Panc1 (cell line): Measurements from ENCODE around the gene CSKMT. TPM values are rescaled to one million over a fixed set of nuclear protein-coding genes. Genes with fewer than 3 reads are reported as not detected.

Experiments used
- ATAC-seq: fragments of 200-7000 bp; cut with Tn5 transposase; 2 replicates; pipeline ENCODE4 v1.9.1; 2020; ENCODE audit warnings: mild to moderate bottlenecking, moderate library complexity
- BruUV-seq: library from RNA; stranded (reverse); fragments of 400-500 nt; replicated peaks from 2 replicates; lab custom pipeline; 2021; lab: Mats Ljungman, UMichigan
- CTCF ChIA-PET: fragments of 300-600 bp; sonication (Branson Sonifier 250); formaldehyde crosslinking; loops from one replicate; lab custom pipeline; 2022; ENCODE audit warnings: antibody characterized with exemption; lab: Charles Lee
- POLR2A ChIA-PET: fragments of 300-600 bp; sonication (Branson Sonifier 250); formaldehyde crosslinking; loops from one replicate; lab custom pipeline; 2022; ENCODE audit warnings: antibody characterized with exemption; lab: Charles Lee
- DNase-seq: peaks from one replicate; pipeline ENCODE4 v3.0.0-alpha.2; 2010; ENCODE audit warnings: low read depth, low spot score
- H3K27ac ChIP-seq: 2 replicates; pipeline ENCODE4 v1.5.1; 2011; ENCODE audit warnings: mild to moderate bottlenecking, low read length, inconsistent platforms
- H3K27me3 ChIP-seq: fragments of 200-500 bp; sonication (Bioruptor generic); 2 replicates; pipeline ENCODE4 v1.6.0; 2014; ENCODE audit warnings: low read length, inconsistent platforms; ENCODE audit not compliant: control insufficient read depth, insufficient read depth
- H3K36me3 ChIP-seq: fragments of 200-500 bp; sonication (Bioruptor generic); 2 replicates; pipeline ENCODE4 v1.5.1; 2014; ENCODE audit warnings: inconsistent platforms, mild to moderate bottlenecking, low read length, moderate library complexity; ENCODE audit not compliant: control insufficient read depth, insufficient read depth
- H3K4me1 ChIP-seq: 2 replicates; pipeline ENCODE4 v1.5.1; 2011; ENCODE audit warnings: inconsistent platforms, mild to moderate bottlenecking, low read length, moderate library complexity; ENCODE audit not compliant: control insufficient read depth, insufficient read depth
- H3K4me3 ChIP-seq, 2 experiments: 2 replicates each; pipeline ENCODE4 v1.5.1; 2011 to 2012; ENCODE audit warnings: low read depth in 2 of 2, low read length in 2 of 2, mild to moderate bottlenecking in 2 of 2, inconsistent platforms in 1 of 2, moderate library complexity in 1 of 2
- H3K9me3 ChIP-seq: fragments of 200-500 bp; sonication (Bioruptor generic); 2 replicates; pipeline ENCODE4 v1.5.1; 2014; ENCODE audit warnings: low read depth, mild to moderate bottlenecking, inconsistent platforms, low read length, moderate library complexity; ENCODE audit not compliant: control insufficient read depth, insufficient read depth
- POLR2AphosphoS5 ChIP-seq: IDR thresholded peaks from 2 replicates; pipeline ENCODE4 v1.6.1; 2012; ENCODE audit warnings: mild to moderate bottlenecking, low read depth, low read length, moderate library complexity
- SIN3A ChIP-seq: IDR thresholded peaks from 2 replicates; pipeline ENCODE4 v1.6.1; 2012; ENCODE audit warnings: low read depth, mild to moderate bottlenecking, low read length, moderate library complexity, borderline replicate concordance; ENCODE audit not compliant: insufficient read depth
- TCF7L2 ChIP-seq: IDR thresholded peaks from 2 replicates; pipeline ENCODE4 v1.6.1; 2011; ENCODE audit warnings: mild to moderate bottlenecking, low read depth, low read length, inconsistent platforms
- in situ Hi-C: cut with HindIII; loops from 2 replicates; pipeline ENCODE4 v1.10.0; 2016; ENCODE audit warnings: low sequenced_read_pairs, low pct_unique_long_range_greater_than_20kb
- intact Hi-C: fragments of 100-400 bp; cut with micrococcal nuclease; formaldehyde crosslinking; loops from one replicate; pipeline ENCODE4 v1.10.0; 2022; ENCODE audit not compliant: unreplicated experiment
- total RNA-seq: library from RNA; stranded (reverse); gene quantifications from one replicate; pipeline ENCODE4 v1.2.1, GENCODE V29; 2021; ENCODE audit not compliant: unreplicated experiment
- TF ChIP-seq, protein P1 (sequence below), 2 experiments: IDR thresholded peaks; 2 replicates each; pipeline ENCODE4 v1.6.1; 2011 to 2012; ENCODE audit warnings: low read depth in 2 of 2, control low read depth in 1 of 2, low read length in 1 of 2, mild to moderate bottlenecking in 1 of 2, moderate library complexity in 1 of 2; ENCODE audit not compliant: insufficient read depth in 1 of 2
- TF ChIP-seq, protein P2 (sequence below): fragments of 450-650 bp; IDR thresholded peaks from 2 replicates; pipeline ENCODE4 v1.5.1; 2017; ENCODE audit warnings: mild to moderate bottlenecking

CSKMT gene
- total RNA-seq, 1 experiment from 2014 or later: 36.9 TPM

- Histone ChIP-seq H3K4me1 (peaks cover 19% of the 10 kb centered on the region), H3K9me3 (no peaks in the 10 kb centered on the region), H3K27ac (no peak overlapping the region), H3K27me3 (no peaks in the 10 kb centered on the region), H3K36me3 (no peaks in the 10 kb centered on the region; the same call in 1 of the 2 replicates), H3K4me3 (no peak overlapping the region)
- in situ Hi-C loops (no loop called here), intact Hi-C loops (no loop called here)
- DNase-seq (no peak), ATAC-seq (no peak)
- no TSS peak for BruUV-seq
- CTCF ChIA-PET: no interaction called here
- TF ChIP-seq, protein P1, sequence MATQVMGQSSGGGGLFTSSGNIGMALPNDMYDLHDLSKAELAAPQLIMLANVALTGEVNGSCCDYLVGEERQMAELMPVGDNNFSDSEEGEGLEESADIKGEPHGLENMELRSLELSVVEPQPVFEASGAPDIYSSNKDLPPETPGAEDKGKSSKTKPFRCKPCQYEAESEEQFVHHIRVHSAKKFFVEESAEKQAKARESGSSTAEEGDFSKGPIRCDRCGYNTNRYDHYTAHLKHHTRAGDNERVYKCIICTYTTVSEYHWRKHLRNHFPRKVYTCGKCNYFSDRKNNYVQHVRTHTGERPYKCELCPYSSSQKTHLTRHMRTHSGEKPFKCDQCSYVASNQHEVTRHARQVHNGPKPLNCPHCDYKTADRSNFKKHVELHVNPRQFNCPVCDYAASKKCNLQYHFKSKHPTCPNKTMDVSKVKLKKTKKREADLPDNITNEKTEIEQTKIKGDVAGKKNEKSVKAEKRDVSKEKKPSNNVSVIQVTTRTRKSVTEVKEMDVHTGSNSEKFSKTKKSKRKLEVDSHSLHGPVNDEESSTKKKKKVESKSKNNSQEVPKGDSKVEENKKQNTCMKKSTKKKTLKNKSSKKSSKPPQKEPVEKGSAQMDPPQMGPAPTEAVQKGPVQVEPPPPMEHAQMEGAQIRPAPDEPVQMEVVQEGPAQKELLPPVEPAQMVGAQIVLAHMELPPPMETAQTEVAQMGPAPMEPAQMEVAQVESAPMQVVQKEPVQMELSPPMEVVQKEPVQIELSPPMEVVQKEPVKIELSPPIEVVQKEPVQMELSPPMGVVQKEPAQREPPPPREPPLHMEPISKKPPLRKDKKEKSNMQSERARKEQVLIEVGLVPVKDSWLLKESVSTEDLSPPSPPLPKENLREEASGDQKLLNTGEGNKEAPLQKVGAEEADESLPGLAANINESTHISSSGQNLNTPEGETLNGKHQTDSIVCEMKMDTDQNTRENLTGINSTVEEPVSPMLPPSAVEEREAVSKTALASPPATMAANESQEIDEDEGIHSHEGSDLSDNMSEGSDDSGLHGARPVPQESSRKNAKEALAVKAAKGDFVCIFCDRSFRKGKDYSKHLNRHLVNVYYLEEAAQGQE (IDR thresholded peaks at IDR 0.05; ENCODE audit: insufficient read depth in 1 of 2, low read depth in 2 of 2, low read length in 1 of 2): no peak
- TF ChIP-seq SIN3A (no peak), POLR2AphosphoS5 (no peak), TCF7L2 (no peak)
- TF ChIP-seq, protein P2, sequence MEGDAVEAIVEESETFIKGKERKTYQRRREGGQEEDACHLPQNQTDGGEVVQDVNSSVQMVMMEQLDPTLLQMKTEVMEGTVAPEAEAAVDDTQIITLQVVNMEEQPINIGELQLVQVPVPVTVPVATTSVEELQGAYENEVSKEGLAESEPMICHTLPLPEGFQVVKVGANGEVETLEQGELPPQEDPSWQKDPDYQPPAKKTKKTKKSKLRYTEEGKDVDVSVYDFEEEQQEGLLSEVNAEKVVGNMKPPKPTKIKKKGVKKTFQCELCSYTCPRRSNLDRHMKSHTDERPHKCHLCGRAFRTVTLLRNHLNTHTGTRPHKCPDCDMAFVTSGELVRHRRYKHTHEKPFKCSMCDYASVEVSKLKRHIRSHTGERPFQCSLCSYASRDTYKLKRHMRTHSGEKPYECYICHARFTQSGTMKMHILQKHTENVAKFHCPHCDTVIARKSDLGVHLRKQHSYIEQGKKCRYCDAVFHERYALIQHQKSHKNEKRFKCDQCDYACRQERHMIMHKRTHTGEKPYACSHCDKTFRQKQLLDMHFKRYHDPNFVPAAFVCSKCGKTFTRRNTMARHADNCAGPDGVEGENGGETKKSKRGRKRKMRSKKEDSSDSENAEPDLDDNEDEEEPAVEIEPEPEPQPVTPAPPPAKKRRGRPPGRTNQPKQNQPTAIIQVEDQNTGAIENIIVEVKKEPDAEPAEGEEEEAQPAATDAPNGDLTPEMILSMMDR: no peak
- POLR2A ChIA-PET: interaction anchor here (1.4 kb wide), 1 partner anchor 10 kb away, joined by 4 read pairs; no protein-coding TSS in a partner anchor
Measured at GRCh38 chr11:62676698-62677097, 11.6 kb downstream of the CSKMT start.

- no peak for ATAC-seq
- Histone ChIP-seq H3K36me3 (no peaks in the 10 kb centered on the region; the same call in 1 of the 2 replicates), H3K4me3 (no peak overlapping the region; a peak in 1 of 4 replicates), H3K9me3 (no peaks in the 10 kb centered on the region), H3K4me1 (peaks cover 19% of the 10 kb centered on the region), H3K27me3 (no peaks in the 10 kb centered on the region), H3K27ac (no peak overlapping the region)
- BruUV-seq: no TSS peak
- in situ Hi-C loops (no loop called here), intact Hi-C loops (no loop called here)
- no peak for DNase-seq
- CTCF ChIA-PET: no interaction called here
- POLR2A ChIA-PET: interaction anchor here (1.4 kb wide), 1 partner anchor 10 kb away, joined by 4 read pairs; no protein-coding TSS in a partner anchor
- TF ChIP-seq, protein P1 (IDR thresholded peaks at IDR 0.05; ENCODE audit: insufficient read depth in 1 of 2, low read depth in 2 of 2, low read length in 1 of 2): no peak
- no peak for TF ChIP-seq SIN3A
- TF ChIP-seq, protein P2: no peak
- TF ChIP-seq POLR2AphosphoS5: no peak
- TF ChIP-seq TCF7L2: no peak
Measured at GRCh38 chr11:62677156-62677555, 12.0 kb downstream of the CSKMT start.
